Parathyroid adenoma (tissue), 2 donors: Measurements from ENCODE around the gene CASTOR1.

Source experiments
- H2AFZ ChIP-seq: fragments of 300-600 bp; sonication (generic); one replicate; pipeline ENCODE4 v1.7.0; 2017; ENCODE audit warnings: antibody characterized with exemption, mild to moderate bottlenecking
- H3K27ac ChIP-seq: fragments of 300-600 bp; sonication (generic); one replicate; pipeline ENCODE4 v1.7.0; 2017
- H3K27me3 ChIP-seq: fragments of 300-600 bp; sonication (generic); one replicate; pipeline ENCODE4 v1.7.0; 2017; ENCODE audit warnings: low read length; ENCODE audit not compliant: control insufficient read depth, insufficient read depth
- H3K36me3 ChIP-seq: fragments of 300-600 bp; sonication (generic); one replicate; pipeline ENCODE4 v1.7.0; 2017; ENCODE audit warnings: low read length; ENCODE audit not compliant: control insufficient read depth, insufficient read depth
- H3K4me1 ChIP-seq: fragments of 300-600 bp; sonication (generic); one replicate; pipeline ENCODE4 v1.7.0; 2017; ENCODE audit warnings: control low read depth
- H3K4me2 ChIP-seq: fragments of 300-600 bp; sonication (generic); one replicate; pipeline ENCODE4 v1.7.0; 2017; ENCODE audit warnings: low read length
- H3K4me3 ChIP-seq: fragments of 300-600 bp; sonication (generic); one replicate; pipeline ENCODE4 v1.7.0; 2017; ENCODE audit warnings: low read depth, low read length
- H3K79me2 ChIP-seq: fragments of 300-600 bp; sonication (generic); one replicate; pipeline ENCODE4 v1.7.0; 2017; ENCODE audit warnings: control low read depth
- H3K9ac ChIP-seq: fragments of 300-600 bp; sonication (generic); one replicate; pipeline ENCODE4 v1.7.0; 2017; ENCODE audit warnings: mild to moderate bottlenecking
- H3K9me3 ChIP-seq: fragments of 300-600 bp; sonication (generic); one replicate; pipeline ENCODE4 v1.7.0; 2017; ENCODE audit warnings: low read length; ENCODE audit not compliant: control insufficient read depth
- CTCF ChIP-seq: fragments of 300-600 bp; sonication (generic); IDR thresholded peaks from one replicate; pipeline ENCODE4 v1.7.0; 2017; ENCODE audit warnings: antibody characterized with exemption, mild to moderate bottlenecking
- donor health status: primary hyperparathyroidism.

Gene CASTOR1

DNA sequence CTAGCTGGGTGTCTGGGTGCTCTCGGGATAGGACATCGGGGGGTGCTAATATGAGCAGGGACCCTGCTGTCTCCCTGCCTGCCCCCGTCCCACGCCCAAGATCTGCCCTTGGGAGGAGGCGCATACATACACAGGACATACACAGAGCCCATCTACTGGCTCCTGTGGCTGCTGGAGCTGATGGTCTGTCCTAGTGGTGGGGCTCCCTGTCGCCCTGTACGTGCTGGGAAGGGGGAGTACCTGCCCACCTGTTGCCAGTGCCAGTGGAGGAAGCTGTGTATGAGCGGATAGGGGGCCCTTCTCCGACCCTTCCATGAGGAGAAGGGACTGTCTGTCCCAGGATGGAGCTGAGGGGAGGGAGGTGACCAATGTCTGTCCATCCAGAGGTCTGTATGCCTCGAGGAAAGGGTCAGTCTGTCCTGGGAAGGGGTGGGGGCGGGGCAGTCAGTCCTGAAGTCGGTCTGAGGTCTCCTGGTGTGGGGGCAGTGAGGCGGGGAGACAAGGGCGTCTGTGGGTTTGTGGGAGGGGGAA is 36.5 kb upstream of the CASTOR1 start:
- H3K79me2 ChIP-seq = peaks cover 36% of the 10 kb centered on the region
- no peak overlapping the region for H3K9ac ChIP-seq
- peak overlapping the region; percentile 85 for H3K27ac ChIP-seq
- no peak for TF ChIP-seq CTCF
- no peaks in the 10 kb centered on the region for H3K36me3 ChIP-seq
- no peaks in the 10 kb centered on the region for H3K9me3 ChIP-seq
- no peaks in the 10 kb centered on the region for H3K27me3 ChIP-seq
- H3K4me2 ChIP-seq = peak overlapping the region; percentile 98
- H3K4me3 ChIP-seq = peak overlapping the region; percentile 91
- H3K4me1 ChIP-seq = peaks cover 18% of the 10 kb centered on the region
- H2AFZ ChIP-seq = no peak overlapping the region

DNA sequence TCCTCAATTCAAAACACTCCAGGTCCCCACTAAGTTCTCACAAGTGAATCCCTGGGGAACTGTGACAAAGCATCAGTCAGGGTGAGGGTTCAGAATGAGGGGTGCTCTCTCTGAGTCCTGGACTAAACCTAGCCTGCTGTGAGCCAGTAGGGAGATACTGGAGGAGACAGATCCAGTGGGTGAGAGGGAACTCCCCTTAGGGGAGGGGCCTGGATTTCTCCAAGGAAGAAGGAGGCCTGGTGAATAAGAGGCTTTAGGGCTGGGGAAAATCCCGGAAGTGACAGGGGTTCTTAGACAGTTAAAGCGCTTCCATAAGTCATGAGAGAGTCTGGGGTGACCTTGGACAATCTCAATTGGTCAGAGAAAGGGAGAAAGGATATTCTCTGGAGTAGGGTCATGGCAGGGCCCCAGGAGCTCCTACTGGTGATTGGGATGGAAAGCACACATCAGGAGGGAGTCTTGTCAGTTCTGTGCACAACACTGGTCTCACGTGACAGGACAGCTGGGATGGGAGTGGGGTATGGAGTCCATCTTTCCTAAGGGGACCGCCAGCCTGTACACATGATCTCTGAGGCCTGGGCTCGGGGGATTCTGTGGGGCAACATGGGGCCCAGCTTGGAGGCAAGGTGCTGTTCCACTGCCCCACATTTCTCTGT is 35.9 kb upstream of the CASTOR1 start:
- no peak overlapping the region for H3K9ac ChIP-seq
- H3K27ac ChIP-seq = peak overlapping the region; percentile 85
- H3K4me3 ChIP-seq = peak overlapping the region; percentile 91
- peaks cover 22% of the 10 kb centered on the region for H3K4me1 ChIP-seq
- H3K4me2 ChIP-seq = peak overlapping the region; percentile 98
- H3K36me3 ChIP-seq = no peaks in the 10 kb centered on the region
- no peak overlapping the region for H2AFZ ChIP-seq
- TF ChIP-seq CTCF = no peak
- H3K27me3 ChIP-seq = no peaks in the 10 kb centered on the region
- H3K9me3 ChIP-seq = no peaks in the 10 kb centered on the region
- H3K79me2 ChIP-seq = peaks cover 40% of the 10 kb centered on the region

GRCh38 chr22:30324014-30324730 is 34.9 kb upstream of the CASTOR1 start:
- peak overlapping the region; percentile 98 for H3K4me2 ChIP-seq
- H3K9me3 ChIP-seq = no peaks in the 10 kb centered on the region
- no peak for TF ChIP-seq CTCF
- H3K27me3 ChIP-seq = no peaks in the 10 kb centered on the region
- H3K36me3 ChIP-seq = no peaks in the 10 kb centered on the region
- peaks cover 27% of the 10 kb centered on the region for H3K4me1 ChIP-seq
- peak overlapping the region; percentile 85 for H3K27ac ChIP-seq
- H3K9ac ChIP-seq = no peak overlapping the region
- no peak overlapping the region for H2AFZ ChIP-seq
- H3K79me2 ChIP-seq = peaks cover 42% of the 10 kb centered on the region
- H3K4me3 ChIP-seq = peak overlapping the region; percentile 91

- Histone ChIP-seq H3K9ac (no peak overlapping the region), H3K4me2 (peak overlapping the region; percentile 57), H3K4me3 (peak overlapping the region; percentile 35), H3K9me3 (no peaks in the 10 kb centered on the region), H3K27me3 (no peaks in the 10 kb centered on the region), H3K79me2 (peaks cover 46% of the 10 kb centered on the region), H2AFZ (no peak overlapping the region), H3K4me1 (peaks cover 31% of the 10 kb centered on the region), H3K36me3 (no peaks in the 10 kb centered on the region), H3K27ac (peak overlapping the region; percentile 20)
- no peak for TF ChIP-seq CTCF
Measured at GRCh38 chr22:30323246-30323645, 33.9 kb upstream of the CASTOR1 start.
